Measurements from ENCODE around the gene TECRL.

TECRL gene

GRCh38 chr4:64272432-64272831, 136.8 kb downstream of the TECRL start:
- no peak overlapping the region for H3K27ac ChIP-seq
- ChIA-PET POLR2A (ENCODE audit: low non-redundant PET) (no interaction called here), CTCF (no interaction called here)
- TF ChIP-seq CTCF (conservative IDR thresholded peaks at IDR 0.05; ENCODE audit: low read depth), result no peak
- DNase-seq (ENCODE audit: low spot score), result no peak

- CTCF ChIA-PET, result no interaction called here
- no peak overlapping the region for H3K27ac ChIP-seq
- no peak for TF ChIP-seq CTCF (conservative IDR thresholded peaks at IDR 0.05; ENCODE audit: low read depth)
- POLR2A ChIA-PET (ENCODE audit: low non-redundant PET), result no interaction called here
- no peak for DNase-seq (ENCODE audit: low spot score)
These were observed 137.6 kb downstream of the TECRL start for GRCh38 chr4:64271601-64272081.

DNA sequence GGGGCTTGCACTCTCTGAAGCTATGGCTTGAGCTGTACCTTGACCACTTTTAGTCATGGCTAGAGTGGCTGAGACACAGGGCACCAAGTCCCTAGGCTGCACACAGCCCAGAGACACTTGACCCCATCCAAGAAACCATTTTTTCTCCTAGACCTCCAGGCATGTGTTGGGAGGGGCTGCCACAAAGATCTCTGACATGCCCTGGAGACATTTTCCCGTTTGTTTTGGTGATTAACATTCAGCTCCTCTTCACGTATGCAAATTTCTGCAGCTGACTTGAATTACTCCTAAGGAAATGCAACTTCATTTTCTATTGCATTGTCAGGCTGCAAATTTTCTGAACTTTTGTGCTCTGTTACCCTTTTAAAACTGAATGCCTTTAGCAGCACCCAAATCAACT, 142.6 kb downstream of the TECRL start:
- no peak for DNase-seq (ENCODE audit: low spot score)
- no peak overlapping the region for H3K27ac ChIP-seq
- TF ChIP-seq CTCF (conservative IDR thresholded peaks at IDR 0.05; ENCODE audit: low read depth), result no peak
- ChIA-PET CTCF (no interaction called here), POLR2A (ENCODE audit: low non-redundant PET) (no interaction called here)

GRCh38 chr4:64266263-64266662, 143.0 kb downstream of the TECRL start:
- H3K27ac ChIP-seq, result no peak overlapping the region
- ChIA-PET CTCF (no interaction called here), POLR2A (ENCODE audit: low non-redundant PET) (no interaction called here)
- no peak for TF ChIP-seq CTCF (conservative IDR thresholded peaks at IDR 0.05; ENCODE audit: low read depth)
- no peak for DNase-seq (ENCODE audit: low spot score)

DNA sequence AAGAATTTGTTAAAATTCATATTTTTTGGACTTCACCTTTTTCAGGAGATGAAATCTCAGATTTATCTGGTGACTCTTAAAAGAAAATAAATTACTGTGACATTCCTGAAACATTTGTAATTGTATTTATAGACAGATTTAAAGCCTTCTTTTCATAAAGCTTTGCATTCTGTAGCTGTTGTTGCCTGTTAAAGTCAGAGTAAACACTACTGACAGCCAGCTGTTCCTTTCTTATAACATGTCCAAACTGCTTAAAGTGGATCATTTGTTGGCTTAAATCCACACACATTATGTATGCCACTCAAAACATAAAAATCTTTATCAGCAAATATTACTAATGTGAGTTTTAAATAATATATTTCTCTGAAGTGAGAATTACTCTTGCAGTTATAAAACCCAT, 157.5 kb downstream of the TECRL start:
- no peak overlapping the region for H3K27ac ChIP-seq
- no peak for TF ChIP-seq CTCF (conservative IDR thresholded peaks at IDR 0.05; ENCODE audit: low read depth)
- CTCF ChIA-PET, result no interaction called here
- DNase-seq (ENCODE audit: low spot score), result no peak
- POLR2A ChIA-PET (ENCODE audit: low non-redundant PET), result no interaction called here

DNA sequence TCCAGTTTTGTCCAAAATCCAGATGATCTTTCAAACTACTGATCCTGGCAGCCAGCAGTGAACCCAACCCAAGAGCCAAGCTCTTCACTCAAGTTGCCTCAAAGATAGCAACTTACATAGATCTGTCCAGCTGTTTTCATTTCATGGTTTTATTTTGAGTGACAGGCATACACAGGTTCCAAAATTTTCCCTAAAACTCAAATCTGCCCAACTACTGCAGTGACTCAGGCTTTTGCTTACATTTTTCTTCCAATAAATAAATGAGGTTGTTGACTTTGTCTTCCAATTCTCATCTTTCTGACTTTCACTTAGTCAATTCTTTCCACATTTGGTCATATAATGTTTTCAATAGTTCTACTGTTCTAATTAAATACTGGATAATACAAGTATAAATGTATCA, 158.8 kb downstream of the TECRL start:
- CTCF ChIA-PET, result no interaction called here
- H3K27ac ChIP-seq, result no peak overlapping the region
- no peak for DNase-seq (ENCODE audit: low spot score)
- POLR2A ChIA-PET (ENCODE audit: low non-redundant PET), result no interaction called here
- no peak for TF ChIP-seq CTCF (conservative IDR thresholded peaks at IDR 0.05; ENCODE audit: low read depth)

DNA sequence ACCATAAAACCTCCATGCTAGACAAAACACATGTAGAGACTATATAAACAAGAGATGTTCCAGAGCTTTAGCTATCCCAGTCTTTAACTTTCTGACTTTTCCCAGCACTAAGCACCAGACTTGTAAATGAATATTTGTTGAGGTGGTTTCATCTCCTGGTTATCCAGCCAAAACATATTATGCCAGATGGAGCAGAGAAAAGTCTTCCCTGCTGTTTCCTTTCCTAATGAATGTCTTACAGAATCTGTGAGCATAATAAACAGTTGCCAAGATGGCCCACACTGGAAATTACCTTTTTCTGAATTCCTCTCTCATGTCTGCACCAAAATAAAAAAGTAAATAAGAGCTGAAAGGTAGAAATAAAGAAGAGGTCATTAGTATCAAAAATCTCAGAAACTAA, 159.2 kb downstream of the TECRL start:
- ChIA-PET POLR2A (ENCODE audit: low non-redundant PET) (no interaction called here), CTCF (no interaction called here)
- DNase-seq (ENCODE audit: low spot score), result no peak
- no peak for TF ChIP-seq CTCF (conservative IDR thresholded peaks at IDR 0.05; ENCODE audit: low read depth)
- H3K27ac ChIP-seq, result no peak overlapping the region
